Measurements from ENCODE around the gene AGPAT3.

Gene AGPAT3

GRCh38 chr21:43877936-43878575 is 13.0 kb downstream of the AGPAT3 start:
- Mint-ChIP-seq H3K9me3 (no peaks in the 10 kb centered on the region), H3K27me3 (ENCODE audit: low read depth) (no peaks in the 10 kb centered on the region), H3K4me1 (ENCODE audit: low read depth) (peaks cover 39% of the 10 kb centered on the region), H3K36me3 (ENCODE audit: low read depth) (peaks cover 49% of the 10 kb centered on the region), H3K4me3 (no peak overlapping the region), H3K27ac (no peak overlapping the region)
- DNase-seq (ENCODE audit: low spot score), result no peak

DNA sequence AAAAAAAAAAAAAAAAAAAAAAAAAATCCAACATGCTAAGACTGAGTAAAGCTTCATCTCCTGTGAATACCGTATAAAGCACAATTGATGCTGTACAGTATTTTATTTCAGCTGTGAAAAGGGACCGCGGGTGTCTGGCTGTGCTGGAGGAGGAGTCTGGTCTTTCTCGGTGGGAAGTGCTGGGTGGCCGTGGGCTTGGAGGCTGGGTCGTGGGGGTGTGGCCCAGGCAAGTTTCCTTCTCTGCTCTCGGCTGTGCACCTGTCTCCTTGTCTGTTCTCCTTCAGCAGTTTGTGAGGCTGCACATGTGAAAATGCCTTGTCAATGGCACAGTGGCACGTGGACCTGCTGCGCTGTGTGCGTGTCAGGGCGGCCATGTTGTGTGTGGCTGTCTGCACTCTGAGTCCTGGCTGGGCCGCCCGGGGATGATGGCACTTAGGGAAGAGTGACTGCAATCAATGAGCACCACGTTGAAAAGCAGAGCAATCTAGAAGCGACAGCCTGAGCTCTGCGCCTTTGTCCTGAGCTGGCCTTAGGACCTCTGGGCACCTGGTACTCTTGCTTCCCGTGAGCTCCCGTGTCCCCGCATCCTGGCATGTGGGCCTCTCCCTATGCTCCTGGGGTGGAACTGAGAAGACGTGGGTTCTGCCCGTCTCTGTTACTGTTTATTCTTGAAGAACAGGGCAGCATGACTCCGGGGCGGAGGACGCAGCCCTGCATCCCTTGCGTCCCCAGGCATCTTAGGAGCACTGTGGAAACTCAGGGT is 14.5 kb downstream of the AGPAT3 start:
- Mint-ChIP-seq H3K9me3 (no peaks in the 10 kb centered on the region), H3K27ac (no peak overlapping the region), H3K4me1 (ENCODE audit: low read depth) (peaks cover 43% of the 10 kb centered on the region), H3K4me3 (no peak overlapping the region), H3K27me3 (ENCODE audit: low read depth) (no peaks in the 10 kb centered on the region), H3K36me3 (ENCODE audit: low read depth) (peaks cover 39% of the 10 kb centered on the region)
- DNase-seq (ENCODE audit: low spot score), result no peak

DNA sequence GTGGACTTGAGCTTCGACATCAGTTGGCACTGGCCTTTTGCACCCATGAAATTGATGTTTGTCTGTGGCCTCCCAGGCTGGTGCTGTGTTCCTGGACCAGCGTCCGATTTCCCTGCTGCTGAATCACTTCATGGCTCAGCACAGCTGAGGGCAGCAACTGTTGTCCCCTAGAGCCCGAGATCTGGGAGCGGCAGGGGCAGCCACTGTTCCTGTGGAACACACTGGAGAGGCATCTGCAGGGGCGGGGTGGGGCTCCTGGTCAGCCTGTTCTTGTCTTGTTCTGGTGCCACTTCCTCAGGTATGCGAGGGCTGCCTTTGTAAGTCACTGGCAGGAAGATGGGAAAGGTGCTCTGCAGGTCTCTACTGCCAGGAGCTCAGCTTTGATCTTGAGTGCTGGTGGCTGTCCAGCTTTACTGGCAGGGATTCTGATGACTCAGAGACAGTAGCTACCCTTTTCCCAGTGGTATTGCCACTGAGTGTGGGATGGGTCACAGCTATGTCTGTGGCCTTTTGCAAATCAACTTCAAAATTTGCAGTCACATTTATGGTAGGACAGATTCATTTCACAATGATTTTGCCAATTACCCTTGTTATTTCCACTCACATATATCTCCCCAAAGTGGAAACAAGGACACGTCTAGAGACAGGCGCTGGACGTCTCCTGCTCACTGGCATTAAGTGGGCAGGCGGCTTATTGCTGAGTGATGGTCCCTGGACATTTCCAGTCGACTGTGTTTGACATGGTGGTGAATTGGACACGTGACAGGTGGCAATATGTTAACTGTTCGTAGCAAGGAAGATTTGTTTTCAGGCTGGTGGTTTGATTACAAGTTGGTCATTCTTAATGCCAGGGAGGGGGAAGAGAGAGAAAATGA is 15.3 kb downstream of the AGPAT3 start:
- H3K27me3 Mint-ChIP-seq (ENCODE audit: low read depth), result no peaks in the 10 kb centered on the region
- peaks cover 44% of the 10 kb centered on the region for H3K4me1 Mint-ChIP-seq (ENCODE audit: low read depth)
- peak overlapping the region; percentile 33 for H3K27ac Mint-ChIP-seq

GRCh38 chr21:43881283-43881682 is 16.3 kb downstream of the AGPAT3 start:
- Mint-ChIP-seq H3K9me3 (no peaks in the 10 kb centered on the region), H3K27me3 (ENCODE audit: low read depth) (no peaks in the 10 kb centered on the region), H3K4me3 (no peak overlapping the region), H3K4me1 (ENCODE audit: low read depth) (peaks cover 43% of the 10 kb centered on the region), H3K27ac (peak overlapping the region; percentile 6), H3K36me3 (ENCODE audit: low read depth) (peaks cover 25% of the 10 kb centered on the region)
- DNase-seq (ENCODE audit: low spot score), result no peak

More for the DNA sequence above, 15.3 kb downstream of the AGPAT3 start:
- Mint-ChIP-seq H3K36me3 (ENCODE audit: low read depth) (peaks cover 34% of the 10 kb centered on the region), H3K4me3 (no peak overlapping the region), H3K9me3 (no peaks in the 10 kb centered on the region)
- no peak for DNase-seq (ENCODE audit: low spot score)

DNA sequence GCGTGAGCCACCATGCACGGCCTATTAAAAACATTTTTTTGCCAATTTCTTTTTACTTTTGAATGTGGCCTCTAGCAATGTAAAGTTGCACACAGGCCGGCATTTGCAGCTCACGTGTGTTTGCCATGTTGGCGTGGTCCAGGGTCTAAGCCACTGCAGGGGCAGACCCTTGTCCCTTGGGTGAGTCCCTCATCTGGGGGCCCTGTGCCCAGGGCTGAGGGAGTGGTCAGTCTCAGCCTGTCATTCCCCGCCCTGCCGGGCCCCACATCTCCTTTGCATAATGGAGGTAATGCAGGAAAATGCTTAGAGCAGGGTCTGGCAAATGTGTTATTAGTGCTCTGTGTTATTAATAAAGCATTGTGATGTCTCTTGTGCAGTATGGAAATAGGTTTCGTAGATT is 16.9 kb downstream of the AGPAT3 start:
- H3K27me3 Mint-ChIP-seq (ENCODE audit: low read depth), result no peaks in the 10 kb centered on the region
- peaks cover 28% of the 10 kb centered on the region for H3K36me3 Mint-ChIP-seq (ENCODE audit: low read depth)
- no peaks in the 10 kb centered on the region for H3K9me3 Mint-ChIP-seq
- H3K27ac Mint-ChIP-seq, result no peak overlapping the region
- DNase-seq (ENCODE audit: low spot score), result no peak
- H3K4me3 Mint-ChIP-seq, result no peak overlapping the region
- peaks cover 43% of the 10 kb centered on the region for H3K4me1 Mint-ChIP-seq (ENCODE audit: low read depth)

GRCh38 chr21:43882952-43883545 is 18.0 kb downstream of the AGPAT3 start:
- Mint-ChIP-seq H3K9me3 (no peaks in the 10 kb centered on the region), H3K4me3 (no peak overlapping the region), H3K27me3 (ENCODE audit: low read depth) (no peaks in the 10 kb centered on the region), H3K36me3 (ENCODE audit: low read depth) (peaks cover 21% of the 10 kb centered on the region), H3K4me1 (ENCODE audit: low read depth) (peaks cover 43% of the 10 kb centered on the region), H3K27ac (peak overlapping the region; percentile 78)
- DNase-seq (ENCODE audit: low spot score), result no peak

GRCh38 chr21:43884012-43884860 is 19.2 kb downstream of the AGPAT3 start:
- H3K4me1 Mint-ChIP-seq (ENCODE audit: low read depth), result peaks cover 45% of the 10 kb centered on the region
- peak; percentile 58 for DNase-seq (ENCODE audit: low spot score)
- peak overlapping the region; percentile 51 for H3K4me3 Mint-ChIP-seq
- peaks cover 13% of the 10 kb centered on the region for H3K36me3 Mint-ChIP-seq (ENCODE audit: low read depth)
- H3K27ac Mint-ChIP-seq, result peak overlapping the region; percentile 78
- no peaks in the 10 kb centered on the region for H3K27me3 Mint-ChIP-seq (ENCODE audit: low read depth)
- no peaks in the 10 kb centered on the region for H3K9me3 Mint-ChIP-seq

GRCh38 chr21:43884861-43885417 is 19.9 kb downstream of the AGPAT3 start:
- DNase-seq (ENCODE audit: low spot score), result no peak
- Mint-ChIP-seq H3K27ac (peak overlapping the region; percentile 78), H3K4me3 (peak overlapping the region; percentile 51), H3K9me3 (no peaks in the 10 kb centered on the region), H3K36me3 (ENCODE audit: low read depth) (peaks cover 16% of the 10 kb centered on the region), H3K4me1 (ENCODE audit: low read depth) (peaks cover 47% of the 10 kb centered on the region), H3K27me3 (ENCODE audit: low read depth) (no peaks in the 10 kb centered on the region)

DNA sequence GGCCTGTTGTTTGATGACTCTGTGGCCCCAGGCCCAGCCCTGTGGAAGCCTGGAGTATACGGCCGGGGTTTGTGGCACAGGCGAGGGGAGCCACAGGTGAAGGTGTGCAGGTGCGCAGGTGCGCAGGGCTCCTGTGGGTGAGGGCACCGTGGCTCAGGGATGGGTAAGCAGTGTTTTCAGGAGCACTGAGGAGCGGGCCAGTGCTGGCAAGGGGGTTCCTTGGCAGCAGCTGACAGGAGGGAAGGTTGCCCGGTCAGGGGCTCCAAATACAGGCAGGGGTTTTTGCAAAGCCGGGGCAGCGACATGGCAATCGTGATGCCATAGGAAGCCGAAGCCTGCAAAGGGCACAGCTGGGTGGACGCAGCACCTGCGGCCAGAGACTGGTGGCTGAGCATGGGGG is 20.7 kb downstream of the AGPAT3 start:
- Mint-ChIP-seq H3K36me3 (ENCODE audit: low read depth) (peaks cover 20% of the 10 kb centered on the region), H3K4me1 (ENCODE audit: low read depth) (peaks cover 42% of the 10 kb centered on the region), H3K4me3 (no peak overlapping the region), H3K27ac (no peak overlapping the region), H3K9me3 (no peaks in the 10 kb centered on the region), H3K27me3 (ENCODE audit: low read depth) (no peaks in the 10 kb centered on the region)
- DNase-seq (ENCODE audit: low spot score), result no peak

DNA sequence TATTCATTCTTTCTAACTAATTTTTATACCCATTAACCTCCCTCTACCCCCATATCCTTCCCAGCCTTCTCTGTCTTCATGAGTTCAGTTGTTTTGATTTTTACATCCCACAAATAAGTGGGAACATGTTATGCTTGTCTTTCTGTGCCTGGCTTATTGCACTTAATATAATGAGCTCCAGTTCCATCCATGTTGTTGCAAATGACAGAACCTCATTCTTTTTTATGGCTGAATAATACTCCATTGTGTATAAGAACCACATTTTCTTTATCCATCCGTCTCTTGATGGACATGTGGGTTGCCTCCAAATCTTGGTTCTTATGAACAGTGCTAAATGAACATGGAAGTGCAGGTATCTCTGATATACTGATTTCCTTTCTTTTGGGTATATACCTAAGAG is 21.5 kb downstream of the AGPAT3 start:
- no peak for DNase-seq (ENCODE audit: low spot score)
- Mint-ChIP-seq H3K27ac (no peak overlapping the region), H3K4me1 (ENCODE audit: low read depth) (peaks cover 37% of the 10 kb centered on the region), H3K27me3 (ENCODE audit: low read depth) (no peaks in the 10 kb centered on the region), H3K9me3 (peaks cover 1% of the 10 kb centered on the region), H3K4me3 (no peak overlapping the region), H3K36me3 (ENCODE audit: low read depth) (peaks cover 26% of the 10 kb centered on the region)

DNA sequence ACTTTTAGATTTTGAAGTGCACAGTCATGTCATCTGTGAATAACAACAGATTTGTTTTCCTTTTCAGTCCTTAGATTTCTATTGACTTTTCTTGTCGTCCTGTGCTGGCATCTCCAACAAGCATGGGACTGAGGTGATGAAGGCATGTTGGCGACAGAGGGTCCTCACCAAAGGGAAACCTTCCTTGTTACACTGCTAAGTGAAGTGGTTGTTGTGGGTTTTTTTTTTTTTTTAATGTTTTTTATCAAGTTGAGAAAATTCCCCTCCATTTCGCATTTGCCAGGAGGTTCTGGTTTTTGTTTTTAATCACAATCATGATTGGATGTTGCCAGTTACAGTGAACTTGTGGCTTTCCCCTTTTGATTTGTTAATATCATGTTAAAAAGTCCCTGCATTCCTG is 24.0 kb downstream of the AGPAT3 start:
- peaks cover 3% of the 10 kb centered on the region for H3K9me3 Mint-ChIP-seq
- no peaks in the 10 kb centered on the region for H3K27me3 Mint-ChIP-seq (ENCODE audit: low read depth)
- DNase-seq (ENCODE audit: low spot score), result no peak
- no peak overlapping the region for H3K27ac Mint-ChIP-seq
- no peak overlapping the region for H3K4me3 Mint-ChIP-seq
- H3K4me1 Mint-ChIP-seq (ENCODE audit: low read depth), result peaks cover 40% of the 10 kb centered on the region
- H3K36me3 Mint-ChIP-seq (ENCODE audit: low read depth), result peaks cover 44% of the 10 kb centered on the region

DNA sequence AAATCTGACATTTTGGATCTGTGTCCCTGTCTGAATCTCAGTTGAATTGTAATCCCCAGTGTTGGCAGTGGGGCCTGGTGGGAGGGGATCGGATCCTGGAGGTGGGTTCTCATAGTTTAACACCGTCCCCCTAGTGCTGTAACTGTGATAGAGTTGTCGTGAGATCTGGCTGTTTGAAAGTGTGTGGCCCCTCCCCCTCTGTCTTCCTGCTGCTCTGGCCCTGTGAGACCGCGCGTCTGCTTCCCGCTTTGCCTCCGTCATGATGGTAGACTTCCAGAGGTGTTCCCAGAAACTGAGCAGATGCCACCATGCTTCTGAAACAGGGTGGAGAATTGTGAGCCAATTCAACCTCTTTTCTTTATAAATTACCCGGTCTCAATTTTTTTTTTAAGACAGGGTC is 25.0 kb downstream of the AGPAT3 start:
- H3K36me3 Mint-ChIP-seq (ENCODE audit: low read depth), result peaks cover 45% of the 10 kb centered on the region
- H3K27me3 Mint-ChIP-seq (ENCODE audit: low read depth), result no peaks in the 10 kb centered on the region
- no peak overlapping the region for H3K27ac Mint-ChIP-seq
- H3K4me3 Mint-ChIP-seq, result no peak overlapping the region
- DNase-seq (ENCODE audit: low spot score), result no peak
- H3K4me1 Mint-ChIP-seq (ENCODE audit: low read depth), result peaks cover 41% of the 10 kb centered on the region
- H3K9me3 Mint-ChIP-seq, result peaks cover 3% of the 10 kb centered on the region

DNA sequence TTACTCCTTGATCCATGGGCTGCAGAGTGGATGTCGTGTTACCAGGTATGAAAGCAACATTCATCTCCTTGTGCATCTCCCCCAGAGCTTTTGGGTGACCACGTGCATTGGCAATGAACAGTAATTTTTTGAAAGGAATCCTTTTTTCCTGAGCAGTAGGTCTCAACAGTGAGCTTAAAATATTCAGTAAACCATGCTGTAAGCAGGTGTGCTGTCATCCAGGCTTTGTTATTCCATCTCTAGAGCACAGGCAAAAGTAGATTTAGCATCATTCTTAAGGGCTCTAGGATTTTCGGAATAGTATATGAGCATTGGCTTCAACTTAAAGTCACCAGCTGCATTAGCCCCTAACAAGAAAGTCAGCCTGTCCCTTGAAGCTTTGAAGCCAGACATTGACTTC is 27.3 kb downstream of the AGPAT3 start:
- no peak for DNase-seq (ENCODE audit: low spot score)
- Mint-ChIP-seq H3K9me3 (peaks cover 3% of the 10 kb centered on the region), H3K4me3 (peak overlapping the region; percentile 83), H3K27me3 (ENCODE audit: low read depth) (no peaks in the 10 kb centered on the region), H3K27ac (no peak overlapping the region), H3K4me1 (ENCODE audit: low read depth) (peaks cover 43% of the 10 kb centered on the region), H3K36me3 (ENCODE audit: low read depth) (peaks cover 46% of the 10 kb centered on the region)

Data from T-helper 2 cell treated with Interferon-gamma antibody and Interleukin-4, amounts not matched to agents 5 μg/mL and 100 μg/mL, for 36 hours (primary cell).